ENCODE results near the gene HOXD13.

The HOXD13 gene

GRCh38 chr2:176128172-176128981 lies 35.9 kb downstream of the HOXD13 start:
- H3K27me3 ChIP-seq (ENCODE audit: insufficient read depth, poor library complexity, severe bottlenecking): no peaks in the 10 kb centered on the region
- no peaks in the 10 kb centered on the region for H3K9me3 ChIP-seq (ENCODE audit: severe bottlenecking)
- no peak for DNase-seq (ENCODE audit: low spot score)

GRCh38 chr2:176128982-176129796 lies 36.7 kb downstream of the HOXD13 start, which contains the start of gene HOXD8:
Gene HOXD8, plus strand, starts transcription at chr2:176129705. Its CDS starts 662 bp downstream, at chr2:176130367.
- peak within 1 kb of the TSS; percentile 65 for H3K27ac ChIP-seq (ENCODE audit: poor library complexity, severe bottlenecking)
- no peaks in the 10 kb centered on the region for H3K9me3 ChIP-seq (ENCODE audit: severe bottlenecking)
- H3K4me1 ChIP-seq (ENCODE audit: insufficient read depth, poor library complexity, severe bottlenecking): peaks cover 5% of the 10 kb centered on the region
- no peaks in the 10 kb centered on the region for H3K36me3 ChIP-seq (ENCODE audit: low read depth)
- TF ChIP-seq CTCF (IDR thresholded peaks at IDR 0.05; ENCODE audit: poor library complexity, severe bottlenecking): no peak
- no peaks in the 10 kb centered on the region for H3K27me3 ChIP-seq (ENCODE audit: insufficient read depth, poor library complexity, severe bottlenecking)
- H3K4me3 ChIP-seq (ENCODE audit: severe bottlenecking): peak within 1 kb of the TSS; percentile 96
- peak; percentile 45 for ATAC-seq (ENCODE audit: low read depth)
- no peak for DNase-seq (ENCODE audit: low spot score)

More at GRCh38 chr2:176128172-176128981, 35.9 kb downstream of the HOXD13 start:
- Histone ChIP-seq H3K4me3 (ENCODE audit: severe bottlenecking) (no peak overlapping the region), H3K27ac (ENCODE audit: poor library complexity, severe bottlenecking) (no peak overlapping the region), H3K4me1 (ENCODE audit: insufficient read depth, poor library complexity, severe bottlenecking) (peaks cover 5% of the 10 kb centered on the region), H3K36me3 (ENCODE audit: low read depth) (peaks cover 6% of the 10 kb centered on the region)
- TF ChIP-seq CTCF (IDR thresholded peaks at IDR 0.05; ENCODE audit: poor library complexity, severe bottlenecking): no peak
- ATAC-seq (ENCODE audit: low read depth): no peak

- Histone ChIP-seq H3K27ac (ENCODE audit: poor library complexity, severe bottlenecking) (peak overlapping the region; percentile 65), H3K27me3 (ENCODE audit: insufficient read depth, poor library complexity, severe bottlenecking) (no peaks in the 10 kb centered on the region), H3K36me3 (ENCODE audit: low read depth) (no peaks in the 10 kb centered on the region), H3K9me3 (ENCODE audit: severe bottlenecking) (no peaks in the 10 kb centered on the region), H3K4me1 (ENCODE audit: insufficient read depth, poor library complexity, severe bottlenecking) (peaks cover 5% of the 10 kb centered on the region), H3K4me3 (ENCODE audit: severe bottlenecking) (peak overlapping the region; percentile 96)
- ATAC-seq (ENCODE audit: low read depth): peak; percentile 9; the same call in 2 of the 3 replicates
- no peak for DNase-seq (ENCODE audit: low spot score)
- TF ChIP-seq CTCF (IDR thresholded peaks at IDR 0.05; ENCODE audit: poor library complexity, severe bottlenecking): no peak
Observed at GRCh38 chr2:176129813-176130146, 37.3 kb downstream of the HOXD13 start.

- peak; percentile 9 for TF ChIP-seq CTCF (IDR thresholded peaks at IDR 0.05; ENCODE audit: poor library complexity, severe bottlenecking)
- Histone ChIP-seq H3K9me3 (ENCODE audit: severe bottlenecking) (no peaks in the 10 kb centered on the region), H3K27ac (ENCODE audit: poor library complexity, severe bottlenecking) (peak overlapping the region; percentile 65), H3K4me1 (ENCODE audit: insufficient read depth, poor library complexity, severe bottlenecking) (peaks cover 9% of the 10 kb centered on the region), H3K36me3 (ENCODE audit: low read depth) (no peaks in the 10 kb centered on the region), H3K4me3 (ENCODE audit: severe bottlenecking) (peak overlapping the region; percentile 96), H3K27me3 (ENCODE audit: insufficient read depth, poor library complexity, severe bottlenecking) (no peaks in the 10 kb centered on the region)
- ATAC-seq (ENCODE audit: low read depth) (peak; percentile 59), DNase-seq (ENCODE audit: low spot score) (no peak)
Observed at GRCh38 chr2:176130147-176130956, 37.8 kb downstream of the HOXD13 start.

All from RWPE2 (cell line).